Activated CD8-positive, alpha-beta T cell treated with anti-CD3 and anti-CD28 coated beads, Interleukin-2, amount 10 ng/mL, durations not matched to agents 7 days and 5 days (primary cell): ENCODE results near the gene APBA3. TPM values are rescaled to one million over a fixed set of nuclear protein-coding genes. Genes with fewer than 3 reads are reported as not detected.
A peak's percentile ranks its signal among the peaks of the same experiment; 100 is the strongest.

Experiments
- ATAC-seq: fragments of 150-1000 bp; cut with Tn5 transposase; one replicate; pipeline ENCODE4 v1.10.0; 2021; ENCODE audit warnings: moderate library complexity
- CTCF ChIA-PET: fragments of 350-600 bp; sonication (Branson Sonifier 250); formaldehyde crosslinking; loops from one replicate; lab custom pipeline; 2021; ENCODE audit warnings: antibody characterized with exemption; lab: Charles Lee
- POLR2A ChIA-PET: fragments of 350-600 bp; sonication (Branson Sonifier 250); formaldehyde crosslinking; loops from one replicate; lab custom pipeline; 2021; ENCODE audit warnings: antibody characterized with exemption; lab: Charles Lee
- DNase-seq: peaks from one replicate; pipeline ENCODE4 v3.0.0-alpha.2; 2020
- H3K27ac Mint-ChIP-seq: one replicate; pipeline ENCODE4 v1.8.0; 2021; ENCODE audit warnings: mild to moderate bottlenecking, mixed read lengths
- H3K27me3 Mint-ChIP-seq: one replicate; pipeline ENCODE4 v1.8.0; 2021; ENCODE audit warnings: low read depth, mixed read lengths
- H3K36me3 Mint-ChIP-seq: one replicate; pipeline ENCODE4 v1.8.0; 2021; ENCODE audit warnings: low read depth, mixed read lengths
- H3K4me1 Mint-ChIP-seq: one replicate; pipeline ENCODE4 v1.8.0; 2021; ENCODE audit warnings: low read depth, mixed read lengths
- H3K4me3 Mint-ChIP-seq: one replicate; pipeline ENCODE4 v1.8.0; 2021; ENCODE audit warnings: mild to moderate bottlenecking, mixed read lengths
- H3K9me3 Mint-ChIP-seq: one replicate; pipeline ENCODE4 v1.8.0; 2022; ENCODE audit warnings: mixed read lengths; ENCODE audit not compliant: insufficient read depth
- total RNA-seq, 2 experiments: library from RNA; stranded (reverse); gene quantifications; one replicate each; pipeline ENCODE4 v1.2.3, GENCODE V29; 2021

APBA3 gene
- total RNA-seq, 2 experiments from 2014 or later: 39.6 to 40.5 TPM

DNA sequence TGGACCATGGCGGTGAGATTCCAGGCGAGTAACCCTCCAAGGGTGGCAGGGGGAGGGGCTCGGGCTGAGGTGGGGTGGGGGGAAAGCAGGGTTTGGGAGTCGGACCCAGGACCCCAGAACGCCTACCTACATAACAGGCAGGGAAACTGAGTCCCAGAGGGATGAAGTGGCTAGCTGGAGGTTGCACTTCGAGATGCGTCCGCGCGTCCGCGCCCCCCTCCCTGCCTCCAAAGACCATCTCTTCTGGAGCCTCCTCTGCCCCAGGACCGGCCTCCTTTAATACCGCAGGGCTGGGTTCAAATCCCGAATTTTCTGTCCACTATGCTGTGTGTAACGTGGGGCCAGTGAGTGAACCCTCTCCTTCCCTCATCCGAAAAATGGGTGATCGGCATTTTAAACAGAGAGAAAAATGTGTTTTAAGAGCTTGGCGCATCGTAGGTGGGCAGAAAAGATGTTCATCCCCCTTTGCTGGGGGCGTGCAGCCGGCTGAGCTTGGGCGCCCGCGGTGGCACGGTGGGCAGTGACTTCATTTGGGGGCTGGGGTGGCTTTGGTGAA lies 39.5 kb downstream of the APBA3 start:
- ATAC-seq (no peak), DNase-seq (no peak)
- ChIA-PET POLR2A (no interaction called here), CTCF (interaction anchor here (1.2 kb wide), 1 partner anchor 100 kb away, joined by 3 read pairs; no protein-coding TSS in a partner anchor)
- Mint-ChIP-seq H3K27me3 (peaks cover 19% of the 10 kb centered on the region), H3K4me1 (peaks cover 16% of the 10 kb centered on the region), H3K4me3 (no peak overlapping the region), H3K9me3 (no peaks in the 10 kb centered on the region), H3K36me3 (no peaks in the 10 kb centered on the region), H3K27ac (no peak overlapping the region)

- H3K9me3 Mint-ChIP-seq: no peaks in the 10 kb centered on the region
- H3K4me1 Mint-ChIP-seq: peaks cover 16% of the 10 kb centered on the region
- POLR2A ChIA-PET: interaction anchor here (0.6 kb wide), 1 partner anchor 17 kb away, joined by 3 read pairs; no protein-coding TSS in a partner anchor
- peaks cover 19% of the 10 kb centered on the region for H3K27me3 Mint-ChIP-seq
- peak; percentile 85 for DNase-seq
- H3K4me3 Mint-ChIP-seq: peak overlapping the region; percentile 51
- H3K27ac Mint-ChIP-seq: no peak overlapping the region
- CTCF ChIA-PET: interaction anchor here (1.2 kb wide), 1 partner anchor 101 kb away, joined by 3 read pairs; no protein-coding TSS in a partner anchor
- H3K36me3 Mint-ChIP-seq: no peaks in the 10 kb centered on the region
- ATAC-seq: peak; percentile 80
These were observed 40.2 kb downstream of the APBA3 start for GRCh38 chr19:3721131-3721886.

DNA sequence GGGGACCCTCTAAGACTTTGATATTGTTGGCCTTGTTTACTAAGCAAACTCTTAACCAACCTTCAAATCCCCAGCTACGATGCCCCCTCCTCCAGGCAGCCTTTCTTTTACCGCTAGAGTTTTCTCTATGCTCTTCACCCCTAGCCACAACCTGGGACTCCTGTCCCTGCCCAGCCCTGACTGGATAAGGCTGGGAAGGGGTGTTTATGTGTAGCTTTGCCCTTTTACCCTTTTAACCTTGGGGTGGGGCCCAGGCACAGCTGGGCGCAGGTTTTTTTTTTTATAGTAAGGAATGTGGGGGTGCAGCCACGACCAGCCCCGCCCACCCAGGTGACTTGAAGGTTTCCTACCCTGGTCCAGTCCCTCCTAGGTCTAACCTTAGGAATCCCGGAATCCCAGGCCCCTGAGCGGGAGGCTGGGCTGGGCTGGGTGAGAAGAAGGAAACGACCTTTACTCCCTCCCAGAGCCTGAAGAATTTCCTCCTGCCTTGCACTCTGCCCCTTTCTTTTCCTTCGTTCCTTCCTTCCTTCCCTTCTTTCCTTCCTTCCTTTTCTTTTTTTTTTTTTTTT lies 41.1 kb downstream of the APBA3 start:
- H3K4me1 Mint-ChIP-seq: peaks cover 16% of the 10 kb centered on the region
- H3K27me3 Mint-ChIP-seq: peaks cover 19% of the 10 kb centered on the region
- no peak for DNase-seq
- no peaks in the 10 kb centered on the region for H3K36me3 Mint-ChIP-seq
- H3K4me3 Mint-ChIP-seq: no peak overlapping the region
- no peak overlapping the region for H3K27ac Mint-ChIP-seq
- no peak for ATAC-seq
- H3K9me3 Mint-ChIP-seq: no peaks in the 10 kb centered on the region
- CTCF ChIA-PET: interaction anchor here (1.1 kb wide), 1 partner anchor 102 kb away, joined by 5 read pairs; no protein-coding TSS in a partner anchor
- POLR2A ChIA-PET: no interaction called here

GRCh38 chr19:3719868-3720267 lies 41.6 kb downstream of the APBA3 start:
- CTCF ChIA-PET: interaction anchor here (1.1 kb wide), 1 partner anchor 102 kb away, joined by 5 read pairs; no protein-coding TSS in a partner anchor
- no peak for ATAC-seq

GRCh38 chr19:3716147-3716668 lies 45.3 kb downstream of the APBA3 start:
- Mint-ChIP-seq H3K4me3 (no peak overlapping the region), H3K27ac (no peak overlapping the region), H3K27me3 (no peaks in the 10 kb centered on the region), H3K36me3 (no peaks in the 10 kb centered on the region), H3K4me1 (peaks cover 5% of the 10 kb centered on the region), H3K9me3 (no peaks in the 10 kb centered on the region)
- DNase-seq: no peak
- ChIA-PET CTCF (no interaction called here), POLR2A (no interaction called here)
- no peak for ATAC-seq

More at GRCh38 chr19:3719868-3720267, 41.6 kb downstream of the APBA3 start:
- Mint-ChIP-seq H3K27me3 (peaks cover 14% of the 10 kb centered on the region), H3K36me3 (no peaks in the 10 kb centered on the region), H3K4me3 (no peak overlapping the region), H3K4me1 (peaks cover 12% of the 10 kb centered on the region), H3K27ac (no peak overlapping the region), H3K9me3 (no peaks in the 10 kb centered on the region)
- no peak for DNase-seq
- POLR2A ChIA-PET: interaction anchor here (1.1 kb wide), 1 partner anchor 43 kb away, joined by 3 read pairs; the partner anchor contains the start of gene MRPL54

DNA sequence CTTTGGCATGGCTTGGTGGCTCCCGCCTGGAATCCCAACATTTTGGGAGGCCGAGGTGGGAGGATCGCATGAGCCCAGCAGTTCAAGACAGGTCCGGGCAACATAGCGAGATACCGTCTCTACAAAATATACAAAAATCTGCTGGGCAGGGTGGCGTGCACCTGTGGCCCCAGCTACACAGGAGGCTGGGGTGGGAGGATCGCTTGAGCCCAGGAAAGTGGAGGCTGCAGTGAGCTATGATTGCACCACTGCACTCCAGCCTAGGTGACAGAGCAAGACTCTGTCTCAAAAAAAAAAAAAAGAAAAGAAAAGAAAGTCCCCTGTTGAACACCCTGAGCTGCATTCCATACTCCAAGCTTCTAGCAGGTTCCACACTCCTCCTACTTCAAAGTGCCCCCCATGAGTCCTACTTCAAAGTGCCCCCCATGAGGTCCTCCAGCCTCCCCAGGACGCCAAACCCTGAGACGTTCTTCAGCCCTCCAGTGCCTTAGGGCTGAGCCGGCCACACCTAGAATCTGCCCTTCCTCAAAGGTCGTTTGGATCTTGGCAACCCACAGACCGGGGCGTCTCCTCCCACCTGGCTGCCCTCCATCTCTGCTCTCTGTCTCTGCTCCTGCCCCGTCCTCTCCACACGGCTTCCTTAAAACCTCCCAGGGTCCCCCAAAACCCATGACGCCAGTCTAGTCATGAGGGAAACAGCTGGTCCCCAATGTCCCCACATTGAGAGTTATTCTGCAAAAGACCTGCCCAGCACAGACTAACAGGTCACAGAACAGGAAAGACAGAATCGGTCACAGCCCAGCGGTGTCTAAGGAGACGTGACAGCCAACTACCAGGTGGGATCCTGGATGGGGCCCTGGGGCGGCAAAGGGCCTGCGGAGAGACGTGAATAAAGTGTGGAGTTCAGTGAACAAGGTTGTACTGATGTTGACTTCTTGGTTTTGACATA lies 48.6 kb downstream of the APBA3 start:
- H3K9me3 Mint-ChIP-seq: no peaks in the 10 kb centered on the region
- CTCF ChIA-PET: no interaction called here
- POLR2A ChIA-PET: no interaction called here

GRCh38 chr19:3710265-3710812 lies 51.2 kb downstream of the APBA3 start:
- ATAC-seq (no peak), DNase-seq (no peak)
- Mint-ChIP-seq H3K9me3 (no peaks in the 10 kb centered on the region), H3K4me1 (peaks cover 3% of the 10 kb centered on the region), H3K36me3 (no peaks in the 10 kb centered on the region), H3K27me3 (no peaks in the 10 kb centered on the region), H3K27ac (no peak overlapping the region), H3K4me3 (no peak overlapping the region)
- POLR2A ChIA-PET: interaction anchor here (0.7 kb wide), 1 partner anchor 13 kb away, joined by 3 read pairs; no protein-coding TSS in a partner anchor
- CTCF ChIA-PET: interaction anchor here (1.0 kb wide), 1 partner anchor 10 kb away, joined by 3 read pairs; the partner anchor contains the start of gene PIP5K1C

More for the DNA sequence above, 48.6 kb downstream of the APBA3 start:
- no peaks in the 10 kb centered on the region for H3K36me3 Mint-ChIP-seq
- DNase-seq (no peak), ATAC-seq (no peak)
- peaks cover 3% of the 10 kb centered on the region for H3K4me1 Mint-ChIP-seq
- no peak overlapping the region for H3K4me3 Mint-ChIP-seq
- no peak overlapping the region for H3K27ac Mint-ChIP-seq
- H3K27me3 Mint-ChIP-seq: no peaks in the 10 kb centered on the region

GRCh38 chr19:3708207-3708931 lies 53.1 kb downstream of the APBA3 start, which contains the start of gene TJP3:
TSS of gene TJP3 (plus strand) at chr19:3708384. CDS start at chr19:3728433, 20,049 bp downstream.
- H3K27ac Mint-ChIP-seq: no peak within 1 kb of the TSS
- no peak within 1 kb of the TSS for H3K4me3 Mint-ChIP-seq
- no peaks in the 10 kb centered on the region for H3K27me3 Mint-ChIP-seq
- H3K9me3 Mint-ChIP-seq: no peaks in the 10 kb centered on the region
- no peak for ATAC-seq
- H3K4me1 Mint-ChIP-seq: peaks cover 3% of the 10 kb centered on the region
- H3K36me3 Mint-ChIP-seq: no peaks in the 10 kb centered on the region
- ChIA-PET POLR2A (no interaction called here), CTCF (interaction anchor here (1.1 to 1.6 kb wide), 2 partner anchors 43 to 113 kb away, joined by 4 read pairs; no protein-coding TSS in a partner anchor)
- no peak for DNase-seq

- no peaks in the 10 kb centered on the region for H3K9me3 Mint-ChIP-seq
- DNase-seq (no peak), ATAC-seq (no peak)
- H3K4me1 Mint-ChIP-seq: no peaks in the 10 kb centered on the region
- ChIA-PET CTCF (interaction anchor here (1.0 to 1.6 kb wide), 3 partner anchors 42 to 114 kb away, joined by 3 to 4 read pairs (median 4); partner anchors contain the start of gene MRPL54), POLR2A (no interaction called here)
- H3K27me3 Mint-ChIP-seq: no peaks in the 10 kb centered on the region
- no peaks in the 10 kb centered on the region for H3K36me3 Mint-ChIP-seq
- H3K27ac Mint-ChIP-seq: no peak overlapping the region
- no peak overlapping the region for H3K4me3 Mint-ChIP-seq
These were observed 53.7 kb downstream of the APBA3 start for GRCh38 chr19:3707868-3708206.

GRCh38 chr19:3701200-3701599 lies 60.3 kb downstream of the APBA3 start:
- Mint-ChIP-seq H3K4me3 (no peak overlapping the region), H3K27ac (no peak overlapping the region), H3K27me3 (no peaks in the 10 kb centered on the region), H3K9me3 (no peaks in the 10 kb centered on the region), H3K36me3 (no peaks in the 10 kb centered on the region), H3K4me1 (peaks cover 20% of the 10 kb centered on the region)
- DNase-seq: no peak
- POLR2A ChIA-PET: no interaction called here
- CTCF ChIA-PET: interaction anchor here (0.7 to 1.9 kb wide), 5 partner anchors 9 to 47 kb away, joined by 3 to 7 read pairs (median 3); no protein-coding TSS in a partner anchor
- ATAC-seq: no peak
